NCI-H524 treated with DMSO at 0.1 percent for 48 hours (cell line): ENCODE measurements around the gene RUFY2.
"Not testable (repeated sequence)": the region's sequence is repeated elsewhere in the genome, so short reads cannot be mapped to it uniquely, and the experiment has no call there.

Experiments
- DNase-seq: peaks from one replicate; lab custom pipeline; 2025; lab: John Stamatoyannopoulos, UW

Gene RUFY2

GRCh38 chr10:68327889-68328786, 78.9 kb downstream of the RUFY2 start:
- DNase-seq = no peak

- not testable (repeated sequence) for DNase-seq
These were observed 82.7 kb downstream of the RUFY2 start for GRCh38 chr10:68324396-68324795.

- DNase-seq = no peak
These were observed 88.6 kb downstream of the RUFY2 start for GRCh38 chr10:68318331-68319059.

GRCh38 chr10:68315582-68315981, 91.5 kb downstream of the RUFY2 start:
- no peak for DNase-seq

- DNase-seq = not testable (repeated sequence)
These were observed 92.1 kb downstream of the RUFY2 start for GRCh38 chr10:68314930-68315329.

- no peak for DNase-seq
These were observed 96.5 kb downstream of the RUFY2 start for GRCh38 chr10:68310531-68310930.

GRCh38 chr10:68305854-68306253, 101.2 kb downstream of the RUFY2 start:
- no peak for DNase-seq

- no peak for DNase-seq
These were observed 103.1 kb downstream of the RUFY2 start for GRCh38 chr10:68303849-68304412.

GRCh38 chr10:68302871-68303270, 104.2 kb downstream of the RUFY2 start:
- no peak for DNase-seq

GRCh38 chr10:68302503-68302823, 104.6 kb downstream of the RUFY2 start:
- DNase-seq = no peak

- DNase-seq = peak; percentile 2
These were observed 105.1 kb downstream of the RUFY2 start for GRCh38 chr10:68301790-68302502.

- DNase-seq = no peak
These were observed 105.8 kb downstream of the RUFY2 start for GRCh38 chr10:68301301-68301700.

GRCh38 chr10:68296843-68297663, 110.0 kb downstream of the RUFY2 start:
- DNase-seq = no peak
